HT-29 (cell line): ENCODE results near the gene FMOD. TPM values are rescaled to one million over a fixed set of nuclear protein-coding genes. Genes with fewer than 3 reads are reported as not detected.

ENCODE experiments used
- DNase-seq: peaks from one replicate; pipeline ENCODE4 v3.0.0-alpha.2; 2015; ENCODE audit warnings: low spot score
- total RNA-seq: library from RNA; depleted of rRNA; stranded (reverse); fragments of >200 nt; shearing (Covaris generic); gene quantifications from 2 replicates; pipeline ENCODE4 v1.2.3, GENCODE V29; 2014

Gene FMOD
- total RNA-seq, 1 experiment from 2014 or later = not detected

GRCh38 chr1:203361945-203362719 is 11.2 kb upstream of the FMOD start:
- no peak for DNase-seq

GRCh38 chr1:203360547-203361185 is 9.7 kb upstream of the FMOD start:
- DNase-seq = no peak

- DNase-seq = no peak
Measured at GRCh38 chr1:203359010-203359571, 8.2 kb upstream of the FMOD start.

GRCh38 chr1:203354246-203354645 is 3.3 kb upstream of the FMOD start:
- DNase-seq = no peak

- DNase-seq = no peak
Measured at GRCh38 chr1:203353486-203353885, 2.6 kb upstream of the FMOD start.

- DNase-seq = no peak
Measured at GRCh38 chr1:203349773-203350524, 973 bp downstream of the FMOD start.

- no peak for DNase-seq
Measured at GRCh38 chr1:203349166-203349565, 1.8 kb downstream of the FMOD start.

- no peak for DNase-seq
Measured at GRCh38 chr1:203346769-203347102, 4.2 kb downstream of the FMOD start.

- DNase-seq = no peak
Measured at GRCh38 chr1:203346060-203346768, 4.7 kb downstream of the FMOD start.

GRCh38 chr1:203343956-203344754 is 6.8 kb downstream of the FMOD start:
- DNase-seq = no peak

- peak; percentile 65 for DNase-seq
Measured at GRCh38 chr1:203342192-203342940, 8.6 kb downstream of the FMOD start.

- peak; percentile 90 for DNase-seq
Measured at GRCh38 chr1:203340112-203340790, 10.7 kb downstream of the FMOD start.

GRCh38 chr1:203338335-203339036 is 12.4 kb downstream of the FMOD start:
- DNase-seq = peak; percentile 65

- no peak for DNase-seq
Measured at GRCh38 chr1:203336097-203336496, 14.8 kb downstream of the FMOD start.

- DNase-seq = no peak
Measured at GRCh38 chr1:203335503-203335902, 15.4 kb downstream of the FMOD start.

- no peak for DNase-seq
Measured at GRCh38 chr1:203331224-203331623, 19.7 kb downstream of the FMOD start.

- DNase-seq = peak; percentile 77
Measured at GRCh38 chr1:203328714-203329122, 22.2 kb downstream of the FMOD start.

- no peak for DNase-seq
Measured at GRCh38 chr1:203327684-203328457, 23.1 kb downstream of the FMOD start.
